OCI-M2 (cell line): Measurements from ENCODE around the gene NXF3.
"Not testable (repeated sequence)": the region's sequence is repeated elsewhere in the genome, so short reads cannot be mapped to it uniquely, and the experiment has no call there.

Experiments used
- DNase-seq: peaks from one replicate; lab custom pipeline; 2025; ENCODE audit not compliant: unreplicated experiment; lab: John Stamatoyannopoulos, UW

NXF3 gene, protein sequence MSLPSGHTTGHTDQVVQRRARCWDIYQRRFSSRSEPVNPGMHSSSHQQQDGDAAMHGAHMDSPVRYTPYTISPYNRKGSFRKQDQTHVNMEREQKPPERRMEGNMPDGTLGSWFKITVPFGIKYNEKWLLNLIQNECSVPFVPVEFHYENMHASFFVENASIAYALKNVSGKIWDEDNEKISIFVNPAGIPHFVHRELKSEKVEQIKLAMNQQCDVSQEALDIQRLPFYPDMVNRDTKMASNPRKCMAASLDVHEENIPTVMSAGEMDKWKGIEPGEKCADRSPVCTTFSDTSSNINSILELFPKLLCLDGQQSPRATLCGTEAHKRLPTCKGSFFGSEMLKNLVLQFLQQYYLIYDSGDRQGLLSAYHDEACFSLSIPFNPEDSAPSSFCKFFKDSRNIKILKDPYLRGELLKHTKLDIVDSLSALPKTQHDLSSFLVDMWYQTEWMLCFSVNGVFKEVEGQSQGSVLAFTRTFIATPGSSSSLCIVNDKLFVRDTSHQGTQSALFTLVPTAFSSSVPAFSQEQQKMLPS

DNA sequence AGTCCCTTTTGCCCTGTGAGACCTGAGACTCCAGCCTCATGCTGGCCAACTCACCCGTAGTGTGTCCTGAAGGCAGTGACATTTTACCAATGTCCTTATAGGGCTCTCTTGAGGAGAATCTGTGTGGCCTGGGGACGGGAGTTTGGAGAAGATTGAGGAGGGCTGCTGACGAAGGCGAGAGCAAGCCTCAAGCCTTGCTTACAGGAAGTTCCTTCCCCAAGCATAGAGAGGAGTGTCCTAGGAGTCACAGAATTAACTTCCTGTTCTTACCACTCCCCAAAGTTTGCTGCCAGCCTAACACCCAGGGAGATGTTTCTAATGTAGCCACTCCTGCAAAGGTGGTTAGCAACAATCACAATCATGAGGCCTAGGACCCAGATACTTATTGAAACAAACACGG lies at the start of gene NXF3:
TSS of gene NXF3 (minus strand) at position 202 of the 400 bp plus-strand sequence. CDS start at position 82, 120 bp downstream.
- DNase-seq: no peak

DNA sequence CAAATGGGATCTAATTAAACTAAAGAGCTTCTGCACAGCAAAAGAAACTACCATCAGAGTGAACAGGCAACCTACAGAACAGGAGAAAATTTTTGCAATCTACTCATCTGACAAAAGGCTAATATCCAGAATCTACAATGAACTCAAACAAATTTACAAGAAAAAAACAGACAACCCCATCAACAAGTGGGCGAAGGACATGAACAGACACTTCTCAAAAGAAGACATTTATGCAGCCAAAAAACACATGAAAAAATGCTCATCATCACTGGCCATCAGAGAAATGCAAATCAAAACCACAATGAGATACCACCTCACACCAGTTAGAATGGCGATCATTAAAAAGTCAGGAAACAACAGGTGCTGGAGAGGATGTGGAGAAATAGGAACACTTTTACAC lies 43.6 kb upstream of the NXF3 start:
- DNase-seq: not testable (repeated sequence)

DNA sequence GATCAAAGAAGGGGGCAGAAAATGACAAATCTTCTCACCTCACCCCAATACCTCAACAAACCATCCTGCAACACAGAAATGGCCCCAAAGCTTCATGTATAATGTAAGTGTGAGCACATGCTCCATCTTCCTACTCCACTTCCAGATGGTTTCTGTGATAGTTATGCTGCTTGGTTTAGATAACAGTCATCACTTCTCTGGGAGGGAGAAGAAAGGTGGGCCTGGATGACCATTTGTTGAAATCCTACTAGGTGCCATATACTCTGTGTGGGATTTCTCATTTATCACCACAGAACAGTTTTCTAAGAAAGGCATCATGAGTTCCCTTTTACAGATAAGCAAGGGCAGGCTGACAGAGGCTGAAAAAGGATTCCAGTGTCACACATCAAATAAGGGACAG lies 31.3 kb upstream of the NXF3 start:
- no peak for DNase-seq

DNA sequence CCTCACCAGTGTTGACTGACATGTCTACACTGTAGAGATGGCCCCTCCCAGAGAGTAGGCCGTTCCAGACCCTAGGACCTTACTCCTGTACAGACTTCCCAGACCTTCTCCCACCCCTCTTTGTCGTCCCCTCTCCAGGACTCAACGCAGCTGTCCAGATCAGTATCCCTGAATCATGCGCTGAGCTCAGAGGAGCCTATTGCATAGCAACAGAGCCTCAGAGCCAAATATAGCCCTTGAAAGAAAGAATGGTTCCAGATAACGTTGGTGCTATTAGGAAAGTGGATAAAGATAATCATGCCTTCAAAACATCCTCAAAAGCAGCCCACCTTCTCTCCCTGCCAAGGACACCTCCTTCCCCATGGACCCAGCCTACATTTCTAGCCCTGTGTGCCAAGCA lies 27.8 kb upstream of the NXF3 start:
- DNase-seq: no peak

DNA sequence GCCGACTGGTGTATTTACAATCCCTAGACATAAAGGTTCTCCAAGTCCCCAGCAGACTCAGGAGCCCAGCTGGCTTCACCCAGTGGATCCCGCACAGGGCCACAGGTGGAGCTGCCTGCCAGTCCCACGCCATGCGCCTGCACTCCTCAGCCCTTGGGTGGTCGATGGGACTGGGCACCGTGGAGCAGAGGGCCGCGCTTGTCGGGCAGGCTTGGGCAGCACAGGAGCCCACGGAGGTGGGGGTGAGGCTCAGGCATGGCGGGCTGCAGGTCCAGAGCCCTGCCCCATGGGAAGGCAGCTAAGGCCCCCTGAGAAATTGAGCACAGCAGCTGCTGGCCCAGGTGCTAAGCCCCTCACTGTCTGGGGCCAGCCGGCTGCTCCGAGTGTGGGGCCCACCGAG lies 24.0 kb upstream of the NXF3 start:
- not testable (repeated sequence) for DNase-seq

DNA sequence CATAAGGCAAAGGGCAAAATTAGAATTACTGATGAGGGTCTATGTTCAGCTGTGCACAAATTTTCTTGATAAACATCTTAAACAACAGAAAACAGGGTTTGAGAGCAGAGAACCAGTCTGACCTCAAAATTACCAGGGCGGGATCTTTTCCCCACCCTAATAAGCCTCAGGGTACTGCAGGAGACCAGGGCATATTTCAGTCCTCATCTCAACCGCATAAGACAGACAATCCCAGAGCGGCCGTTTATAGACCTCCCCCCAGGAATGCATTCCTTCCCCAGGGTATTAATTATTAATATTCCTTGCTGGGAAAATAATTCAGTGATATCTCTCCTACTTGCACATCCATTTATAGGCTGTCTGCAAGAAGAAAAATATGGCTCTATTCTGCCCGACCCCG lies 16.6 kb upstream of the NXF3 start:
- DNase-seq: not testable (repeated sequence)

DNA sequence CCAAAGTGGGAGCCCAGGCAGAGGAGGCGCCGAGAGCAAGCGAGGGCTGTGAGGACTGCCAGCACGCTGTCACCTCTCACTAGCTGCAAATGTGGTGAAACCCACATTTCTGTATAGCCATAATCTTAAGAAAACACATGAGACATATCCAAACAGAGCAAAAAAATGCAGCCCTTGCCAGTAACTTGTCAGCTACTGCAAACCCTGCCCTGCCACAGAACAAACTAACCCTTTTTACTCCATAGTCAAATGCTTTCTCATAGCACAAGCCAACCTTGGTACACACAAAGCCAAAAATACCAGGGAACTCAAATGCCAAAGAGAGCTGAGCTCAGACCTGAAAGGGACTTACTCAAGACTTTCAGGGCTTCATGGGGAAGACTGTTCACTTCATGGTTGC lies 14.9 kb upstream of the NXF3 start:
- no peak for DNase-seq

DNA sequence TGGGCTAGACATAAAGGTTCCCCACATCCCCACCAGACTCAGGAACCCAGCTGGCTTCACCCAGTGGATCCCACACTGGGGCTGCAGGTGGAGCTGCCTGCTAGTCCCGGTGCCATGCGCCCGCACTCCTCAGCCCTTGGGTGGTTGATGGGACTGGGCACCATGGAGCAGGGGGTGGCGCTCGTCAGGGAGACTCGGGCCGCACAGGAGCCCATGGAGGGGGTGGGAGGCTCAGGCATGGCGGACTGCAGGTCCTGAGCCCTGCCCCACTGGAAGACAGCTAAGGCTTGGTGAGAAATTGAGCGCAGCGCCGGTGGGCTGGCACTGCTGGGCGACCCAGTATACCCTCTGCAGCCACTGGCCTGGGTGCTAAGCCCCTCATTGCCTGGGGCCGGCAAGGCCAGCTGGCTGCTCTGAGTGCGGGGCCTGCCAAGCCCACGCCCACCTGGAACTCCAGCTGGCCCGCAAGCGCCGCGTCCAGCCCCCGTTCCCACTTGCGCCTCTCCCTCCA lies 14.3 kb upstream of the NXF3 start:
- not testable (repeated sequence) for DNase-seq

DNA sequence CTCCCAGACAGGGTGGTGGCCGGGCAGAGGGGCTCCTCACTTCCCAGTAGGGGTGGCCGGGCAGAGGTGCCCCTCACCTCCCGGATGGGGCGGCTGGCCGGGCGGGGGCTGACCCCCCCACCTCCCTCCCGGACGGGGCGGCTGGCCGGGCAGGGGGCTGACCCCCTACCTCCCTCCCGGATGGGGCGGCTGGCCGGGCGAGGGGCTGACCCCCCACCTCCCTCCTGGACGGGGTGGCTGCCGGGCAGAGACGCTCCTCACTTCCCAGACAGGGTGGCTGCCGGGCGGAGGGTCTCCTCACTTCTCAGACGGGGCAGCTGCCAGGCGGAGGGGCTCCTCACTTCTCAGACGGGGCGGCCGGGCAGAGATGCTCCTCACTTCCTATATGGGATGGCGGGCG lies 11.4 kb upstream of the NXF3 start:
- DNase-seq: not testable (repeated sequence)

DNA sequence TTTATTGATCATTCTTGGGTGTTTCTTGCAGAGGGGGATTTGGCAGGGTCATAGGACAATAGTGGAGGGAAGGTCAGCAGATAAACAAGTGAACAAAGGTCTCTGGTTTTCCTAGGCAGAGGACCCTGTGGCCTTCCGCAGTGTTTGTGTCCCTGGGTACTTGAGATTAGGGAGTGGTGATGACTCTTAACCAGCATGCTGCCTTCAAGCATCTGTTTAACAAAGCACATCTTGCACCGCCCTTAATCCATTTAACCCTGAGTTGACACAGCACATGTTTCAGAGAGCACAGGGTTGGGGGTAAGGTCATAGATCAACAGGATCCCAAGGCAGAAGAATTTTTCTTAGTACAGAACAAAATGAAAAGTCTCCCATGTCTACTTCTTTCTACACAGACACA lies 10.9 kb upstream of the NXF3 start:
- DNase-seq: not testable (repeated sequence)

DNA sequence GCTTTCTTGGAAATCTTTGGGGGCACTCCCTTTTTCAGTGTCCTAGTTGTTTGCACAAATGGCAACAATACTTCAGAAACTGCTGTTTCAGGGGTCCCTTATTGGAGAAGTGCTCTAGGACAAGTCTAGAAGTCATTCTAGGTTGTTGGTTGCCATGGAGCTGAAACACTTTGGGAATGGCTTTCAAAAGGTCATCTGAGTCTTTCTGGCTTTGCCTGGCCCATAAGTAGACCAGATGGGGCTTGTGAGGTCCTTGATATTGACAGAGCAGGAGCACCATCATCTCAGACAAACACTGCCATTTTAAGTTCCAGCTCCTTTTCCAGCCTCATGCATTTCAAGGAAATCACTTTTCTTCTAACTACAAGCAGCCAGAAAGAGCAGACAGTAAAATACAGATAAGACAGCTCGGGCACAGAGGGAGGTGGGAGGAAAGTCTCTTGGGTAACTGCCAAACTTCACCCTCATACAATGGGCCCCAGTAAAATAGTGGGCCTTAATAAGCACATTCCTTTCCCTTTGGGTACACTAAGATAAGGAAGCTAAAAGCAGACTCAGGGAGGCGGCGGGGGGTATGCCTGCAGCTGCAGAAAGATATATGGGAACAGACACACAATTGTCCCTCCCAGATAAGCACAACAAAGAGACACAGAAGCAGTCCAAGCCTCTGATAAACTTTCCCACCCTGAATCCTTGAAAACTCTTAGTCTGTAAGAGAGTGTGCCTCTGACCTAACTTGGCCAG lies 8.5 kb upstream of the NXF3 start:
- no peak for DNase-seq

DNA sequence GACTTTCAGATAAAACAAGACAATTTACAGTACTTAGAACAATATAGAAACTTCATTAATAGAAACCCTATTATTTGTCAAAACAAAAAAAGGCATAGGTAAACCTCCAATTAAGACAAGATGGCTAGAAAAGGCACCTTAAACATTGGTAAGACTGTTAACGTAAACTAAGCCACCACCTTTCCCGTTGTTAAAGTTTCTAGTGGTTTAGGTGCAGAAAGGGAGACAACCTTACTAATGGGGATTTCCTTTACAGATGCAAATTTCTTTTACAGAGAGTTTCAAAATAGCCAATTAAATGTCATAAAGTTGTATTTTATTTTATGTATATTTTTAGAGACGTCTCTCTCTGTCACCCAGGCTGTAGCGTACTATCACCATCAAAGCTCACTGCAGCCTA lies 7.5 kb upstream of the NXF3 start:
- no peak for DNase-seq

DNA sequence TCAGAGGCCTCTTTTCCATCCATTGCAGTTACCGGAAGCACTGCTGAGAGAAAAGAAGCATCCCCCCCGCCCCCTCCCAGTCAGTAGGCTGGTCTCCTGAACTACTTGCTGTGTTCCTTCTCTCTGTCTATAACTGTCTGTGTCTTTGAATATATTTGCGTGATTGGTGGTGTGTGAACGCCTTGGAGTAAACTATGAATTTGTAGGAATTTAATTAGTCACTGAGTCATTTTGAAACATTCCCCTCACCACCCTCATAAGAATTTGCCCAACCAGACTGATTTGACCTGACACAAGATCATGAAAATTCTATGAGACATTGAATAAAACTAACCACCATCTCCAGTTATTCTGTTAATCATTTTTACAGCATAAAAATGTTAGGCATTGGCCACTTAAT lies 6.7 kb upstream of the NXF3 start:
- no peak for DNase-seq

DNA sequence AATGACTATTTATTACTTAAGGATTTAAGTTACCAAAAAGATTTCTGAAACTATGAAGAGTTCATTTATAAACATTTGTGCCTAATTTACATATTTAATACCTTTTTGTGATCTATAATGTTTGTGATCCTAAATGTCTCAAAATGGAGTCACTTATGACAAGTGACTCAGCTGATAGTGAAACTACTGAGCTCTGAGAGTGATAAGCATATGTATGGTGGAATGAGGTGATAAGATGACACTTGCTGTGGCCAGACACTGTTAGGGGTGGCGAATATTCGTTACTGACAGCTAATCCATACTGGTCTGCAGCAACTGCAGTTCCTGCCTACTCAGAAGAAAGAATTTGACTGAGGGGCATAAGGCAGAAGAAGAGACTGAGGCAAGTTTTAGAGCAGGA lies 5.5 kb upstream of the NXF3 start:
- peak; percentile 2 for DNase-seq

DNA sequence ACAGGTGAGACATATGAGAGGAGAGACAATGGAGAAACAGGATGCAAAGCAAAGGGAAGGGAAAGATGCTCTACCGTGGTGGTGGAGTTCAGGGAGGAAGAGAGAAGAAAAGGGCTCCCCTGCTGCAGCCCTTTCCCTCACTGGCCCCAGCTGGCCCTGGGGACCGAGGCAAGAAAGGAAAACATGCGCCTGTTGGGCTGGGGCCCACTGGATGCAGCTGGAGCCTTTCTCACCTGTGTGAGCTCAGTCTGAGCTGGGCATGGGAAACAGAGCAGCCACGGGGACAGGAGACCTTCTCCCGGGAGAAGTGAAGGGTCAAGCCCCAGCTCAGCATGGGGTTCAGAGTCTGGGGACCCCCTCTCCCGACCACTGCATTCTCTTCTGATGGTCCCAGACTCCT lies 11.9 kb downstream of the NXF3 start:
- DNase-seq: no peak

DNA sequence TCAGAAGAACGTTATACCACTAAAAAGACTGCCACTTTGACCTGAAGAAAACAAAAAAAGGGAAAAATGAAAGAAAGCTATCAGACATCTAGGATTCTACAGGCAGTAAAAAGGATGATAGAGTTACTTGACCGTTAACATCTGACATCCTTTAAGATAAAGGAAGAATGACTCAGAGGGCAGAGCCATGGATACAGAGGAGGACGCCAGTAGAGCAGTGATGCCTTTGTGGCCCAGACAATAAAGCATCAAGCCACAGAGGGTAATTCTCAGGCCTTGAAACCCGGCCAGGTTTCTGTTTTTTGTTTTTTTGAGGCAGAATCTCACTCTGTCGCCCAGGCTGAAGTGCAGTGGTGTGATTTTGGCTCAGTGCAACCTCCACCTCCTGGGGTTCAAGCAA lies 19.5 kb downstream of the NXF3 start:
- DNase-seq: no peak

DNA sequence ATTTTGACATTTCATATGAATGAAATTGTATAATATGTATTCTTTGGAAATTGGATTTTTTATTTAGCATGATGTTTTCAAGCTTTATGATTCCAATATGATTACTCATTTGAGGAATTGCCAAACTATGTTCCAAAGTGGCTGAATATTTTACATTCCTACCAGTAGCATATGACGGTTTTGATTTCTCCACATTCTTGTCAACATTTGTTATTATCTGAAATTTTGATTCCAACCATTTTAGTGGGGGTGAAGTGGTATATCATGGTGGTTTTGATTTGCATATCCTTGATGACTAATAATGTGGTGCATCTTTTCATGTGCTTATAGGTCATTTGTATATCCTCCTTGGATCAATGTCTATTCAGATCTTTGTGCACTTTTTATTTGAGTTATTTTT lies 26.3 kb downstream of the NXF3 start:
- DNase-seq: no peak

DNA sequence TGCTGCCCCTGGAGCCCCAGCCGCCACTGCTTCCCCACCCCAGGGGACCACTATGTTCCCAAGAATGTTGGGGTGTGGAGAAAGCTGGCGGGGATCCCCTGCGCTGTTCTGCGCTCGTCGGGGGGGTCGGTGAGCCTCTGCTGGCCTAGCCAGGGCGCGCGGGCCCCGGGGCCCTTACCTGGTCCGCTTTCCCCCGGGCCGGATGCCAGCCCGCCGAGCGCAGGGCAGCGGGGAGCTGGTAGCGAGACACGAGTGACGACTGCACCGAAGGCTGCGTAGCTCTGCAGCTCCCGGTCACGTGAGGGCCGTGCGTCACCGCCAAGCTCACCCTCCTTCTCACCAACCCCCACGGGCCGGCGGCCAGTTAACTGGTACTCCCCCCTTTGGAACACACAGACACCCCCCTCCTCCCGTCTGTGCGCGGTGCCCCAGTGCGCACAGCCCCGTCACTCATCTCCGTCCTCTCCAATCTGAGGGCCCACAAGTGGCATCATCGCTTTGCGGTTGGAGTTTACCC lies 29.0 kb downstream of the NXF3 start, which contains the start of gene BEX1:
TSS of gene BEX1 (minus strand) at position 254 of the 517 bp plus-strand sequence. CDS start 897 bp downstream, outside the sequence.
- DNase-seq: no peak

DNA sequence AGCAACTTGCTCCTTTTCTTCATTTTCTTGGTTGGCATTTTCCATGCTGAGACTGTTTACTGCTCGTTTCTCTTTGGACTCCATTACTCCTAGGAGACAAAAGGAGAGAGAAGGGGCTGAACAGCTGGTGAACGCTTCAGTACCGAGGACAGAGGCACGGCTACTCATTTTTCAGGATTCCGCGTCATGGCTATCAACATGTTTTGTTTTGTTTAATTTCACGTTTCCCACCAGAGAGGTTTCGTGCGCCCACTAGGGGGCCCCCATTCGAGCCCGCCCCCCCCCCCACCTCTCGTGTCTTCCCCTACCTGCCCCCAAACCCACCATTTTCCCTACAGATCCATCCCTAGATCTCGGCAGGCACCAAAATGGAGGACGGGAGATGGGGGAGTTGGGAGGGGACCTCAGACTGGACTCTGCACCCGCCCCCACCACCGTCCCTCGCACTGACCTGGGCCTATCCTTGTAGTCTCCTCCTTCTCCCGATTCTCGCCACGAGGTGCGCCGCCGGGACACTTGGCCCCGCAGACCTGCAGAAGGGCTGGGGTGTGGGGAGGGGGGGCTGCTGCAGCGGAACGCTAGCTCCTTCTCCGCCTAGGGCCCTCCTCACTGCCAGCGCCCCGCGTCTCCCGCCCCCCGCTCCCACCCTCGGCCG lies 29.6 kb downstream of the NXF3 start:
- DNase-seq: no peak

DNA sequence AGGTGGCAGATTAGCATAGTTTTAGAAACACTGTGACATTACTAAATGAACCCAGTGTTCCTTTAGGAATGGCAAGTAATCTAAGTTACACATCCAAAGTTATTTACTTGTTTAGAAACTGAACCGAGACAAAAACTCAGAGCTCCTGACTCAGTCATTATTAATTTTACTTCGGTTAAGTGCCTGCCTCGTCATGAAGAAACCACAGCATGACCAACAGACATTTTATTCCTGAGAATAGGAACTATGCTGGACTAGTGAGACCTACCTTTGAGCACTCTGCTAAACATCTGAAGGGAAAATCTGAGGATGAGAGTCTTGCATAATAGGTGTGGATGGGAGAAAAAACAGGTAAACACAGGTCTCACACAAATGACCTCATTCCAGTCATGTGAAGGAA lies 31.5 kb downstream of the NXF3 start:
- DNase-seq: no peak

DNA sequence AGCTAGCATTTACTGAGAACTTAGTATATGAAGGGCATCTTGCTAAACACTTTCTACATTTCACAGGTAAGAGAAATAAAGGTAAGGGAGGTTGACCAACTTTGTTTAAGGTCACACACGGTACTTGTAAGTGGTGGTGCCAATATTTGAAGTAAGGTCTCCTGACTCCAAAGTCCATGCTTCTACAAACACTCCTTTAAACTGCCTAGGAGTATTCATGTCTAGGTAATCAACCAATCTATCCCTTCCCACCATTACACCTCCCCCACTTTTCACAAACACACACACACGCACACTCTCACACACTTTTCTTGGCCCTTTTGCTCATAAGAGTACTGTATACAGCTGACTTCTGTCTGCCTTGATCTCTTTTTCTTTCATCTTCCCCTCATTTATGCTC lies 36.0 kb downstream of the NXF3 start:
- no peak for DNase-seq
